Activated CD4-positive, alpha-beta T cell treated with anti-CD3 and anti-CD28 coated beads, Interleukin-2, Interleukin-4, amounts not matched to agents 100 ng/mL and 50 ng/mL, durations not matched to agents 16 hours and 8 hours (primary cell): ENCODE results near the gene CIAO2B.
"Not testable (repeated sequence)": the region's sequence is repeated elsewhere in the genome, so short reads cannot be mapped to it uniquely, and the experiment has no call there.

Experiments
- DNase-seq: peaks from one replicate; pipeline ENCODE4 v3.0.0-alpha.2; 2020; ENCODE audit warnings: low spot score

The CIAO2B gene

DNA sequence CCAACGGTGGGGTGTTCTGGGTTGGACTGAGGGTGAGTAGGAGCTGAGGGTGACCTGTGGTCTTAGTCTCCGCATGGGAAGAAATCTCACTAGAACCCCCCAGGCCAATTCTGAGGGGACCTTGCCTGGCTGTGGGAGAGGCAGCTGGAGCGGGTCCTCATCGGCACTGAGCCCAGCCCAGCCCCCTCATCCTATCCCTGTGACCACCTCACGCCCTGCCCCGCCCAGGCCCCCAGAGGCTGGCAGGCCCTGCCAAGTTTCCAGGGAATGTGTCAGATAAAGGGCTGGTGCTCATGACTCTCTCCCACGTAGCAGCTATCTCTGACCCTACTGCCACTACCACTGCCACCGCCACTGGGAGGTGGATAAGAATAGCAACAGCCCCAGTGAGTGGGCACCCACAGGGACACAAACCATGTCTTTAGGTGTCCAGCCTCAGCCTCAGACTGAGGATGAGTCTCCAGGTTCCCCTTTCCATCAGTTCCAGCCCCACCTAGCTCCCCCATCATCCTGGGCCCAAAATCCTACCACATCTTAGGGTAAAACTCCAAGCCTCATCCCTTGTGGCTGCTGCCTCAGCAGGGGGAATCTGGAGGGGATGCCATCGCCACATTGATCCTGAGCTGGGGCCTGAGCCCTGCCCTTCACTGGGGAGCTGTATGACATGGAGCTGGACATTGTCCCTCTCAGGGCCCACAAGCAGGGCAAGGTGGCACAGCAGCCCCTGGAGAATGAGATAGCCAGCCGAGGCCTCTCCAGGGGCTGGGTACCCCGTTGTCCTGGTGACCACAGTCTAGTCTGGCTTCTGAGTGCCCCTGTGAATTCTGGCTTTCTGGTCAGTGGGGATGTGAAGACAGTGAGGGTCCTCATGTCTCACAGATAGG lies 30.4 kb downstream of the CIAO2B start:
- no peak for DNase-seq

DNA sequence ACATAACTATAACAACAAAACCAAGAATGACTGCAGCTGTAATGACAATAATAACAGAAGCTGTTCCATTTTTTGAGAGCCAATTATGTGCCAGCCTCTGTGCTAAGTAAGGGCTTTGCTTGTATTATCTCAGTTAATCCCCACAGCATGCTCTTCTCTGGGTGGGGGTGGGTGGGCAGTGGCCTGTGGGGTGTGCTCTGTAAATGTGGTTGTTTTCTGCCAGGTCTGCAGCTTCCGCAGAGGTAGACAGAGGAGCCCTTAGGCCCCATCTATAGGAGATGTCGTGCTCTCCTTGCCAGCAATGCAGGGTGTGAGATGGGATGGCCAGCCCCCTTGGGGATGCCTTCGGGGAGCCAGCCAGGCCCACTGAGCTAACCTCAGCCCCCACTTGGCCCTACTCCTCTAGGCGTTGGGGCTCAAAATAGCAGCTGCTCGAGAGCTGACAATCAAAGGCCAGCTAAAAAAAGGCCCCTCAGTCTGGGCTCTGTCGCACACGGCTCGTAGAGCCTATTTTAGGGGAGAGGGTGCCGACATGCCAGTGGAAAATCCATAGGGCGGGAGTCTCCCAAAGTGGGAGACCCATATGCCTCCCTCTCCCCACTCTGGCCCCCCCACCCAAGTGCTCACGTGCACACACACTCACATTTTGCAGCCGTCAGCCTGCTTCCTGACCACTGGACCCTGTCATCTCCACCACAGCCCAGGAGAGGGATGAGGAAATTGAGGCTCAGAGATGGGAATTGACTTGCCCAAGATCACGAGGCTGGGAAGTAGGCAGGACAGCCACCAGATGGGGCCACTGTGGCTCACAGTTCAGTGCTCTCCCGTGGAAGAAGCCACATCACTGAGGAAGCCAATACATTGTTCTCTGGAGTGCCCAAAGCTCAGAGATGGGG lies 31.3 kb downstream of the CIAO2B start:
- no peak for DNase-seq

DNA sequence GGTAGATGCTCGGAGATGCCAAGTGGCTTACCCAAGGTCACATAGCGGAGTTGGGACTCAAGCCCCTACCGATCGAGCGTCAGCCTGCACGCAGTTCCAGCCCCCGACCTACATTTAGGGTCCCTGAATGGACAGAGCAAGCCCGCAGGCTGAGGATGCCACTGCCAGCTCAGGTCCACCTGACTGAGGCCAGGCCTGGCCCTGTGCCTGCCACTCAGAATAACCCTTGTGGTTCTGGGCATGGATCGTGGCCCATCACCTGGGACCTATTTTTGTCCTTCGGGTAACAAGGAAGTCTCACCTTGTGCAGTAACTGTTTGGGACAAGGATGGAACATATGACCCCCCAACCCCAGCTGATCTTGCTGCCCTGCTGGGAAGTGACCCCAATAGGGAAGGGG lies 32.6 kb downstream of the CIAO2B start:
- DNase-seq, result no peak

DNA sequence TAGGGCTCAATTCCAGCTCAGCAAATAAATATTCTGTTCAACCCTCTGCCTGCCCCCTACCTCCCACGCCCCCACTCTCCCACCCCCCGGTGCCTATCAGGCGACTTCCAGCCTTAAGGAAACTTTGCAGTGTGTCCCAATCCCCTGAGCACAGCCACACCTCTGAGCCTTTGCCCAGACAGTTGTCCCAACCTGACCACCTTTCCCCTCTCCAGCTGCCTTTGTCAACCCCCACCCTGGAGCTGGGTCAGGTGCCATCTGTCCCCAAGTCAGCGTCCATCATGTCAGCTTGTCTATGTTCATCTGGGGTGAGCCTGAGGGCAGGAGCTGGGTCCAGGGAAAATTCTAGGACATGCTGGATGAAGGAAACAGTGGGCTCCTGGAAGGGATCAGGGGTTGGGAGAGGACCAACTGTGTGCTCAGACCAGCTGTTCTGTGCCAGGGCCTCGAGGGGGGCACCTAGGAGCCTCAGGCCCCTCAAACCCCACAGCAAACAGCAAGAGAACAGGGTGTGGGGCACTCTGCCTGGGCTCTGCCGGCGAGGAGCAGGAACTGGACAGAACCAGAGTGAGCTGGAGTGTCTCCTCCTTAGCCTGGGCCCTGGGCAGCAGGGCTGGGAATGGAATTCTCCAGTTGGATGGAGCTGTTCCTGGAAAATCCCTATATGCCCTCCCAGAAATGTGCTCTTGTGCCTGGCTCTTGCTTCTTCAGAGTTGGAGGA lies 33.3 kb downstream of the CIAO2B start:
- DNase-seq, result no peak

DNA sequence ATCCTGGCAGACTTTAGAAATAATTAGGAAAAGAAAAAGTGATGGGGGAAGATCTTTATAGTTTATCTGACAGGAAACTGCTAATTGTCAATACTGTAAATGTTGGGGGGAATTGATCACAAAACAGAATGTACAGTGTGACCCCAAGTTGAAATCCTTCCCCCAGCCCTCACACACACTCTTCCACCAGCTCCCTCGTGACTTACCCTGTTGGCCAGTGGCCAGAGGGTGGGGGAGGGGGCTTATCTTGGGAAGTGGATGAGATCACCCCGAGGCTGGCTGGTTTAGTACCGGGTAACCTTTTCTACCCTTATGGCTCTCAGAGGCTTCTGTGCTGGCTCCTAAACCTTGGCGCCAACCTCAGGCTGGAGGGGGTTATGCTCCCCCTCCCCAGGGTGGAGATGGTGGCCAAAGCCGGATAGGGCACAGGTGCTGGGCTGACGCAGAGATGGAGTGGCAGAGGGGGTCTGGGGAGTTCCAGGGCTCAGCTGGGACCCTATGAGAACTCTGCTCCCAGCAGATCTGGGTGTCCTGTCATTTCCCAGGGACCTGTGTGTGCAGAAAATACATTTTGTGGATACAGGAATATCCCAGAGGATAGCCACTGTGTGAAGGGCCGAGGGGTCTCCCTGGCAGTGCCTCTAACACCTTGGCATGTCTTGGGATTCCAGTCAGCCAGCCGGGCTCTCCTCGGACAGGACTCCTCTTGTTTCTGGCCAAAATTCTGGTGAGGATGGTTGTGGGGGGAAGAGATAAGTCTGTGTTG lies 34.1 kb downstream of the CIAO2B start:
- DNase-seq, result no peak

DNA sequence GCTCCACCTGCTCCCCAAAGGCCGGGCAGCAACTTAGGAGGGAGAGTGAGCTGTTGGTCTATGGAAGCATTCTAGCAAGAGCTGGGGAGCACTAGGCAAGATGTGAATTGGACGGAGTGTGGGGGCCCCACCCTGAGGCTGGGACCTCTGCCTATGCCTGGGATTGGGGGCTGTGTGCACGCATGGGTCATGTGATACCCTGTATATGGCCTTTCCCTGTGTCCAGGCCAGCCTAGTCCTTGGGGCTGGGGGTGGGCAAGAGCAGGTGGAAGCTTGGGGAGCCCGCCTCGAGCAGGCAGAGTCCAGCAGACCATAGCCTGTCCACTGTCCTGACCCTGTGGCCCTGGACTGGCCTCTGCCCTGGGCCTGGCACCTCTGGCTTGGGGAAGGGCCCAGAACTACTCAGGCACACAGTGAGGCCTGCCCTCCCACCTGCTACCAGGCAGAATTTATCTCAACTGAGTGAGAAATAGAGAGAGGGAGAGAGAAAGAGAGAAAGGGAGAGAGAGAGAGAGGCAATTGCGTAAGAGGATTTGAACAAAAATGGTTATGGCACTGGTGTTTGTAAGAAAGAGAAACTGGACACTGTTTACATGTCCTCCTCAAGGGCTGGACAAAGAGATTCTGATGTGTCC lies 34.8 kb downstream of the CIAO2B start:
- no peak for DNase-seq

DNA sequence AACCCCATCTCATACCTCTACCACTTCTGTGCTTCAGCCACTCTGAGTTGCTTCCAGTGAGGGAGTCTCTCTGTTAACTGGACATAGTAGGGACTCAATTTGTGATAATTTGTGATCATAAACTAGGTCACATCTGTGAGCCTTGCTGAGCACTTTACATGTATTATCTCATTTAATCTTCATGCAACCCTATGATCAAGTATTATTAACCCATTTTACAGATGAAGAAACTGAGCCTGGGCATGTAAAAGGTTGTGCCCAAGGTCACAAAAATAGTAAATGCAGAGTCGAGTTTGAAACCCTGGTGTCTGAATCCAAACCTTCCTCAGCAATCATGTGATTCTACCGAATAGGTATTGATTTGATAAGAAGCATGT lies 35.3 kb downstream of the CIAO2B start:
- DNase-seq, result no peak

DNA sequence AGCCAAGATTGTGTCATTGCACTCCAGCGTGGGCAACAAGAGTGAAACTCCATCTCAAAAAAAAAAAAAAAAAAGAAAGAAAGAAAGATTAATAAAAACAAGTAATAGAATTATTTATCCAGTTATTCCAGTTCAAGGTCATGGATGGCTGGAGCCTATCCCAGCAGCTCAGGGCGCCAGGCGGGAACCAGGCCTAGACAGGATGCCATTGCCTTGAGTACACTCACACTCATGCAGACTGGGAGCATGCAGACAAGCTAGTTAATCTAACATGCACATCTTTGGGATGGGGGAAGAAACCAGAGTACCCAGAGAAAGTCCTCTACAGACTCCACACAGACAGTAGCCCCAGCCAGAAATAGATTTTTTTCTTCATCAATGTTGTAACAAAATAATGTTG lies 36.0 kb downstream of the CIAO2B start:
- no peak for DNase-seq

DNA sequence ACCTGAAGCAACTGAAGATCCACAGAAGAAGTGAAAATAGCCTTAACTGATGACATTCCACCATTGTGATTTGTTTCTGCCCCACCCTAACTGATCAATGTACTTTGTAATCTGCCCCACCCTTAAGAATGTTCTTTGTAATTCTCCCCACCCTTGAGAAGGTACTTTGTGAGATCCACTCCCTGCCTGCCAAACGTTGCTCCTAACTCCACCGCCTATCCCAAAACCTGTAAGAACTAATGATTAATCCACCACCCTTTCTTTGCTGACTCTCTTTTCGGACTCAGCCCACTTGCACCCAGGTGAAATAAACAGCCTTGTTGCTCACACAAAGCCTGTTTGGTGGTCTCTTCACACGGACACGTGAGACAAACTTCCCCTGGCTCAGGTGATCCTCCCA lies 37.5 kb downstream of the CIAO2B start:
- not testable (repeated sequence) for DNase-seq

DNA sequence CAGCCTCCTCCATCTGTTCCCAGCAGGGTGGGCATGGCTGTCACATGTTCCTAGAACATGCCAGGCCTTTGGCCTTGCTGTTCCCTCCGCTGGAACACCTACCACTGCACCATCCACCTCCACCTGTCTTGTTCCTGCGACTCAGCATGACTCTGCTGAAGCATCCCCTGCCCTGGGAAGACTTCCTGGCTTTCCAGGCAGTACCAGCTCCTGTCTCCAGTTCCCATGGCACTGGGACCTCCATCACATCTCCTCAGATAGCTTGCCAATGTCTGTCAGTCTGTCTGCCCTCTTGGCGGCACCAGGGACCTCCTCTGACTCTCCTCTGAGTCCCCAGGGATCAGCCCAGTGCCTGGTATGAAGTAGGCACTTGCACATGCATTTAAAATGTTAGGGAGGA lies 38.2 kb downstream of the CIAO2B start:
- no peak for DNase-seq

DNA sequence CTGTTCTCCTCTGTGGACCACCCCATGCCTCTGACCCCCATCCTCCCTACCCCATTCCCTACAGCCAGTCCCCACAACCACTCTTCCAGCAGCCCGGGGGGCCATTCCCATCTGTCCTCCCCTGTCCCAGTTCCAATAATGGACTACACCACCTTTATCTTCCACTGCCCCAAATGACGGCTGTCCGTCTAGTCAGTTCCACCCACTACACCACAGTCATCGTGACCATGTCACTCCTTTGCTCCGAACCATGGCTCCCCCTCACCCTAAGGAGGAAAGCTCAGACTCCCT lies 38.6 kb downstream of the CIAO2B start:
- no peak for DNase-seq

DNA sequence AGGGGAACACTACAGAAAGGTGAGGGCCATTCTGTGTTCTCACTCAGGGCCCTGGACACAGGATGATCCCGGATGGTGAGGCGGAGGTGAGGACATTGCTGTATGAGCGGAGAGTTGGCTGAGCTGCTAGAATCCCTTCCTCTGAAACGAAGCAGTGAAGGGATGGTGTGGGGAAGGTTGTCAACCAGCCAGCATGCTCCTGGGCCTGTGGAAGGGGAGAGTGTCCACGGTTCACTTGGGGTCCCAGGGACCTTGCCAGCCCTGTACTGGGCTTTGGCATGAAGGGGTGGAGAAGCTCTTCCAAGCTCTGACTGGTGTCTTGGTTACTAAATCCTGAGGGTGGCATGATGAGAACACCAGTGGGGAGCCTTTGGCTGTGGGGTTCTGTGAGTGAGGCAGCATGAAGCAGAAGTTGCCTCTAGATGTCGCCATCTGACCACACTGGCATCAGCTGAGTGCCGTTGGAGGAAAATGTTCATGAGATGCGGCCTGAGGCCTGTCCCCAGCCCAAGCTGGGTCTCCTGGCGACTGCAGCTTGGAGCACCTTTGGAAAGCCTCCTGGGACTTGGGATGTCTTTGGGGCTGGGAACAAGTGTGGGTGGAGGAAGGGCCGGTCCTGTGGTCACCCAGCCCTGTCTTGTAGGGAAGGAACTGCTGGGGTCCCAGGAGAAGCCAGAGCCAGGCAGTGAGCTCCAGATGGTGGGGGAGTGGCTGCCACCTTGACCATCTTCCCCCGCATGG lies 39.1 kb downstream of the CIAO2B start:
- DNase-seq, result peak; percentile 69

DNA sequence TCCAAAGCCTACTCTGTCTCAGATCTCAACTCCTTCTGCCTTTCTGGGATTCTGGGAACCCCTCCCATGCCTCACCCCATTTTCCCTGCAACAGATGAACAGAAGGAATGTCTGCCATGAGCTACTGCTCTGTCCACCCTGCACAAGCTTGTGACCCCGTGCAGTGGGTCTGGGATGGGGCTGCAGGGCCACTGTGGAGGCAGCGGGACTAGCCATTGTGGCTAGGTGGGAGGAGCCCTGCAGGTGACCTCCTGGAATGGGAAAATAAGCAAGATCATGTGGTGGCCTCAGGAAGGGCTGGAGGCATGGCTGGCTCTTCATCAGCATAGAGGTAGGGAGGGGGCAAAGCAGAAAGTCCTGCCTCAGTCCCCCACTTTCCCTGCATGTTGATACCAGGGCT lies 40.1 kb downstream of the CIAO2B start:
- no peak for DNase-seq

DNA sequence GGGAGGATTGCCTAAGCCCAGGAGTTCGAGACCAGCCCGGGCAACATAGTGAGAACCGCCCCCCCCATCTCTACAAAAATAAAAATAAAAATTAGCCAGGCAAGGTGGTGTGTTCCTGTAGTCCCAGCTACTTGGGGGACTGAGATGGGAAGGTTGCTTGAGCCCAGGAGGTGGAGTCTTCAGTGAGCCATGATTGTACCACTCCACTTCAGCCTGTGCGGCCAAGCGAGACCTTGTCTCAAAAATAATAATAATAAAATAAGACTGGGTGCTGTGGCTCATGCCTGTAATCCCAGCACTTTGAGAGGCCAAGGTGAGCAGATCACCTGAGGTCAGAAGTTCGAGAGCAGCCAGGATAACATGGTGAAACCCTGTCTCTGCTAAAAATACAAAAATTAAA lies 42.4 kb downstream of the CIAO2B start:
- DNase-seq, result no peak

DNA sequence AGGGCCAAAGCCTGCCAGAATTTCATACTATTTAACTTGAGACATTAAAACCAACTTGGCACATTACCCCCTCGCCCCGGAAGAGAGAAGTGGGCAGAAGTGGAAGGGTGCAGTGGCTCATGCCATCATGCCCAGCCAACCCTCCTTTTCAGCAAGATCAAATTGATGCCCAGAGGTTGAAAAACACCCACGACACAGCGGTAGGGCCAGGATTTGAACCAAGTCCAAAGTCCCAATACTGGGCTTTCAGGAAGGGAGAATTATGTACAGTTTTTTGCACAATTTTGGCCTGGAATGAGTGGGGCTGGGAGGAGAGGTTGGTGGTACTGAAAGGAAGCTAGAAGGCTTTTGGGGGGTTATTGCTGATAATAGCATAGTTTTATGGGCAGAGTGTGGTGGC lies 42.8 kb downstream of the CIAO2B start:
- no peak for DNase-seq

DNA sequence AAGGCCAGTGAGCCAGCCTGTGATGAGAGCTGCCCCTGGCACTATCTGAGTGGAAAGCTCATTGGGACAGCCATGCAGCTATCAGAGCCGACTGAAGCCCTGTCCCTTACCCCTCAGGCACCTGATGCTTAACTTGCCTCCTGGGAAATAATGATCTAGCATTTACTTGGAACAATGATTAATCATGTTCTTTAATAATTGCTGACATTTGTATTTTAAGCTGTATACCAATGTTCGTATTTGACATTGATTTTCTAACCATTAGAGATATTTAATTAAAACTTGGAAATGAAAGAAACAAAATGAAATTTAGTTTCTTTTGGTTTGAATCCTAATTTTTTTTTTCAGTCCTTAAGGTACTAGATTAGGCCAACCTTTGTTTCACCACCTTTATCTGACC lies 43.4 kb downstream of the CIAO2B start:
- DNase-seq, result no peak

DNA sequence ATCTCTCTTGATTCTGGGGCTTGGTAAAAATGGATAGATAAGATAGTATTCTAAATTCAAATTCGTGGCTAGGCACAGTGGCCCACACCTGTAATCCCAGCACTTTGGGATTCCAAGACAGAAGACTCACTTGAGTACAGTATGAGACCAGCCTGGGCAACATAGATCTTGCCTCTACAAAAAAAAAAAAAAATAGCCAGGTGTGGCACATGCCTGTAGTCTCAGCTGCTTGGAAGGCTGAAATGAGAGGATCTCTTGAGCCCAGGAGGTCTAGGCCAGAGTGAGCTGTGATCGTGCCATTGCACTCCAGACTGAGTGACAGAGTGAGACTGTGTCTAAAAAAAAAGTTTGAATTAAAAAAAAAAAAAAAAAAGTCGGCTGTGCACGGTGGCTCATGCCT lies 44.6 kb downstream of the CIAO2B start:
- DNase-seq, result no peak

DNA sequence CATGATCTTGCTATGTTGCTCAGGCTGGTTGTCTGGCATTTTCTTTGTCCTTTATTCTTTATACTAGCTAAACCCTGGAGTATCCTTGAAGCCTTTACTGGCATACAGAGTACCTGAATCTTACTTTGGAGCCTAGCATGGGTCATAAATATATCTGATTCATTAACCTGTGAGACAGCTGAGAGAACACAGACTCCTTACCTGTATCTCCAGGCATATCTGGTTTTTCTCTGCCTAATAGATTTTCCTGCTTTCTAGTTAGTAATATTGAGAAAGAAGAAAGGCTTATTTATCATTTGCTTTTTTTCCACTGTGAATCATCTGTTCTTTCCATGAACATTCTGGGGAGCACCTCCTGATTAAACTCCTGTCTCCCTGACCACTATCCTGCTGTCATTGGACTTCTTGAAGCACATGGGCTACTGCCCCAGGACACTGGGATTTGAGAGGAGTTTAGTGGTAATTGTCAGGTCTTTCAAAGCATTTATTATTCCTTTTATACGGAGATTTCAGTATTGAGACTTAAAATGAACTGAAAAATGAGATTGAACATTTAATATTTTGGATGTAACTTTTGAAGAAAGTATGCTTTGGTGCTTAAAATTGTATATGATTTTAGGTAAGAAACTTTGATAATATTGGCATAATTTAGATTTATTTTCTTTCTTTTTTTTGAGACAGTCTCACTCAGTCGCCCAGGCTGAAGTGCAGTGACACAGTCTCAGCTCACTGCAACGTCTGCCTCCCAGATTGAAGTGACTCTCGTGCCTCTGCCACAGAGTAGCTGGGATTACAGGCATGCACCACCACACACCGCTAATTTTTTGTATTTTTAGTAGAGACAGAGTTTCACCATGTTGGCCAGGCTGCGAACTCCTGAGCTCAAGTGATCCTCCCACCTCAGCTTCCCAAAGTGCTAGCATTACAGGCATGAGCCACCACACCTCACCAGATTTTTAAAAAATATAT lies 45.3 kb downstream of the CIAO2B start:
- no peak for DNase-seq

DNA sequence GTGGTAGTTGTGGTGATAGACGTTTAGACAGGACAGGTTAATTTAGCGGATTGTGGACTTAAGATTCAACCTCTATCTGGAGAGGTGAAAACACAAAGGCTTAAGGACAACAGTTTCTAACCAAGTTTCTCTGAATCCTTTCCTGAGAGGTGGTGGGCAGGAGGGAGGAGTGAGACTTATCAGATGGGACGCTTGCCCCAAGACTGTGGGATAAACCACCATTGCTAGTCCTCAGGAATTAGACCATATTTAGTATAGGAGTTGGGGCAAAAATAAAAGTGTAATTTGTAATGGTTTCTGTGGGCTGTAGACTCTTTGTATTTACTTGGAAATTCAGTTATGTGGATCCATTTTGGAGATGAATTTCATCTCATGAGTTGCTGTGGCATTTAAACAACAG lies 47.3 kb downstream of the CIAO2B start:
- no peak for DNase-seq

DNA sequence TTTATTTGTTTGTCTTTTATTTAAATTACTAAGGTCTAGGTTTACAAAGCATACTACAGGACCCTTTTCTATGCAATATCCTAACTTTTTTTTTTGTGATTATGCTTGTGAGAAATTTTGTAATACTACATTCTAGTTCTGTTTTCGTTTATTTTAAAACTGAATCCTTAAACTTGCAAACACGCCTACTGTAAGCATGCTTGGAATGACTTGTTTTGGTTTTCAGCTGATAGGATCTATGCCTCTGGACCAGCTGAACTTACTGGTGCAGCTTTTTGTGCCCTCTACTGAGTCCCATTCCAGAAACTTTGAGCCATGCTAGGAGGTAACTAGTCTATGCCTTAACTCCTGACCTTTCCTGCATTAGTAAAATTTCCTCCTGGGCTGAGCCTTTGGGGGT lies 47.9 kb downstream of the CIAO2B start:
- DNase-seq, result no peak
